ENCODE measurements around the gene FNDC5.

DNA sequence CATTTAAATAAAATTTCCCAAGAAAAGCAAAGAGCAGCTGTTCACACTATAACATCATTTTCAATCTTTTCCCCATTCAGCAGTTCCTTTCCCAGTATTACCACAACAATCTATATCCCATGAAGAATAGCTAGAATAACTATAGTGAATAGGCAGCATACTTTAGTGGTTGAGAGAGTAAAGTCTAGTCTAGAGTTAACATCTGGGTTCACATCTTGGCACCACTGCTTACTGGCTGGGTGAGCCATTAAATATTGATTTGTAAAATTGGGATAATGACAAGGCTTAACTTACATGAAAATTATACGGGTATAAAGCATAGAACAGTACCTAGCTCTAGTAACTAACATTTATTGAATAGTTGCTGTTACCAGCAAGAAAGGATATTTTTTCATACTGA is 38.8 kb downstream of the FNDC5 start:
- TF ChIP-seq, protein P1, sequence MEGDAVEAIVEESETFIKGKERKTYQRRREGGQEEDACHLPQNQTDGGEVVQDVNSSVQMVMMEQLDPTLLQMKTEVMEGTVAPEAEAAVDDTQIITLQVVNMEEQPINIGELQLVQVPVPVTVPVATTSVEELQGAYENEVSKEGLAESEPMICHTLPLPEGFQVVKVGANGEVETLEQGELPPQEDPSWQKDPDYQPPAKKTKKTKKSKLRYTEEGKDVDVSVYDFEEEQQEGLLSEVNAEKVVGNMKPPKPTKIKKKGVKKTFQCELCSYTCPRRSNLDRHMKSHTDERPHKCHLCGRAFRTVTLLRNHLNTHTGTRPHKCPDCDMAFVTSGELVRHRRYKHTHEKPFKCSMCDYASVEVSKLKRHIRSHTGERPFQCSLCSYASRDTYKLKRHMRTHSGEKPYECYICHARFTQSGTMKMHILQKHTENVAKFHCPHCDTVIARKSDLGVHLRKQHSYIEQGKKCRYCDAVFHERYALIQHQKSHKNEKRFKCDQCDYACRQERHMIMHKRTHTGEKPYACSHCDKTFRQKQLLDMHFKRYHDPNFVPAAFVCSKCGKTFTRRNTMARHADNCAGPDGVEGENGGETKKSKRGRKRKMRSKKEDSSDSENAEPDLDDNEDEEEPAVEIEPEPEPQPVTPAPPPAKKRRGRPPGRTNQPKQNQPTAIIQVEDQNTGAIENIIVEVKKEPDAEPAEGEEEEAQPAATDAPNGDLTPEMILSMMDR (IDR thresholded peaks at IDR 0.05), result no peak
- TF ChIP-seq POLR2A (IDR thresholded peaks at IDR 0.05), result no peak

Measured in right lobe of liver (tissue), 4 donors.